ENCODE data around the gene SRC. TPM values are rescaled to one million over a fixed set of nuclear protein-coding genes. Genes with fewer than 3 reads are reported as not detected.

Gene SRC
- total and polyA plus RNA-seq, 2 of the 8 experiments (the other 6 are each of a cell fraction or from before 2014, with no cell fraction given) = 27.6 to 28.8 TPM

DNA sequence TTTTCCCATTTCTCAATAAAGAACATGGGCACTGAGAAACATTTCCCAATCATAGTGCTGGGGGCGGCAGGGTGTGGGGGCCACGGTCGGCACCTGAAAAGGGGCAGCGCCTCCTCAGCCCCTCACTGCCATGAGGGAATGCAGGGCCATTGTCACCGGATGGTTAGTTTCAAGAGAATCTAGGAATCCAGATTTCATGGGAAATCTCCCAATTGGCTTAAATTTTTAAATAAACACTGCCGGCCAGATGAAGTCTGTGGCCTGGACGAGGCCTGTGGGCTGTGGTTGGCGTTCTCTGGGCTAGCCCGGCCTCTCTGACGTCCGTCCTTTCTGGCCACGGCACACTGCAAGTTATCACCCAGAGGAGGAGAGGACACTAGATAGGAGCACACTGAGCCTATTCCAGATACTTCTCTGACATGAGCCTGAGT, 30.9 kb upstream of the SRC start:
- no peak for FAIRE-seq
- Histone ChIP-seq H3K23ac (ENCODE audit: insufficient read length) (no peak overlapping the region), H2BK20ac (ENCODE audit: low read length) (no peak overlapping the region), H3K79me2 (ENCODE audit: control insufficient read depth in 1 of 2, insufficient read depth in 2 of 2, low read length in 2 of 2) (no peaks in the 10 kb centered on the region), H4K8ac (ENCODE audit: extremely low read depth, insufficient read depth, low read length) (no peak overlapping the region; the same call in 1 of the 2 replicates), H2BK15ac (ENCODE audit: low read length) (no peak overlapping the region), H3K4ac (replicated peaks; ENCODE audit: insufficient read length, low read depth, low read length) (no peak overlapping the region), H2BK12ac (ENCODE audit: low read depth, low read length) (no peak overlapping the region), H3K9ac (replicated peaks in 1 of 4; ENCODE audit: extremely low read depth in 1 of 4, low read depth in 3 of 4, low read length in 3 of 4) (no peak overlapping the region), H4K91ac (replicated peaks; ENCODE audit: insufficient read length, low read length) (no peak overlapping the region), H3K56ac (replicated peaks; ENCODE audit: insufficient read length, low read depth, low read length) (no peak overlapping the region), H3K18ac (ENCODE audit: extremely low read depth, low read length) (no peak overlapping the region; the same call in 1 of the 2 replicates), H2BK120ac (replicated peaks; ENCODE audit: low read depth, low read length) (no peak overlapping the region), H3K9me3 (ENCODE audit: insufficient read depth in 2 of 2, low read depth in 1 of 2, low read length in 1 of 2) (no peaks in the 10 kb centered on the region), H3K23me2 (ENCODE audit: low read depth, low read length) (no peaks in the 10 kb centered on the region), H4K20me1 (replicated peaks in 1 of 2; ENCODE audit: control insufficient read depth in 1 of 2, insufficient read depth in 2 of 2, low read length in 2 of 2) (no peaks in the 10 kb centered on the region), H2BK5ac (ENCODE audit: low read depth, low read length) (no peak overlapping the region; the same call in 1 of the 2 replicates), H3K4me1 (replicated peaks in 1 of 4; ENCODE audit: control insufficient read depth in 3 of 4, insufficient read depth in 4 of 4, low read length in 3 of 4) (peaks cover 2 to 9% (median 7%) of the 10 kb centered on the region in 4 experiments; a peak in 5 of 7 replicates), H3K14ac (ENCODE audit: insufficient read length) (no peak overlapping the region), H3K4me3 (ENCODE audit: extremely low read depth in 1 of 4, insufficient read depth in 2 of 4, low read depth in 3 of 4, low read length in 4 of 4) (no peak overlapping the region), H3K27ac (ENCODE audit: low read depth, low read length) (no peak overlapping the region), H3K27me3 (replicated peaks in 1 of 4; ENCODE audit: control insufficient read depth in 3 of 4, extremely low read depth in 1 of 4, insufficient read depth in 3 of 4, low read length in 3 of 4) (no peaks in the 10 kb centered on the region), H3K79me1 (ENCODE audit: low read depth, low read length) (peaks cover 8% of the 10 kb centered on the region; the same call in 1 of the 2 replicates), H4K5ac (ENCODE audit: insufficient read length, low read depth, low read length) (no peak overlapping the region), H2AK5ac (ENCODE audit: low read depth, low read length) (no peak overlapping the region), H2AFZ (ENCODE audit: low read length) (no peak overlapping the region), H3K36me3 (ENCODE audit: control insufficient read depth in 2 of 4, insufficient read depth in 4 of 4, low read length in 3 of 4) (peaks cover 0 to 8% (median 2%) of the 10 kb centered on the region in 4 experiments; a peak in 3 of 8 replicates), H3K4me2 (ENCODE audit: insufficient read depth in 1 of 2, low read depth in 2 of 2, low read length in 2 of 2) (no peak overlapping the region)
- no peak for TF ChIP-seq SP2 (IDR thresholded peaks at IDR 0.05; ENCODE audit: low read length)
- no peak for TF ChIP-seq HDAC6 (IDR thresholded peaks at IDR 0.05; ENCODE audit: low read depth, low read length)
- no peak for TF ChIP-seq SAP30 (IDR thresholded peaks at IDR 0.05; ENCODE audit: insufficient read depth, insufficient replicate concordance, low read length)
- TF ChIP-seq CTBP2 (IDR thresholded peaks at IDR 0.05; ENCODE audit: borderline replicate concordance, insufficient read depth, insufficient read length, low read length) = no peak
- no peak for TF ChIP-seq CEBPB (IDR thresholded peaks at IDR 0.05; ENCODE audit: low read depth, low read length)
- no peak for TF ChIP-seq SIRT6 (IDR thresholded peaks at IDR 0.05; ENCODE audit: low read length)
- no peak for TF ChIP-seq EGR1 (IDR thresholded peaks at IDR 0.05; ENCODE audit: borderline replicate concordance, low read depth, low read length)
- TF ChIP-seq ZNF274 (IDR thresholded peaks at IDR 0.05; ENCODE audit: borderline replicate concordance, extremely low read depth, low read length) = no peak
- TF ChIP-seq JUN (IDR thresholded peaks at IDR 0.05; ENCODE audit: low read depth, low read length) = no peak
- TF ChIP-seq RNF2 (IDR thresholded peaks at IDR 0.05; ENCODE audit: borderline replicate concordance, low read depth, low read length, missing control alignments, poor library complexity, severe bottlenecking) = no peak
- no peak for DNase-seq (ENCODE audit: low read depth in 1 of 2, low spot score in 2 of 2)
- ChIA-PET POLR2A (ENCODE audit: partially characterized antibody) (interaction anchor here (0.6 to 2.7 kb wide), 4 partner anchors 11 to 39 kb away, joined by 3 to 6 read pairs (median 4); partner anchors contain the start of gene MANBAL), CTCF (ENCODE audit: partially characterized antibody) (interaction anchor here (2.2 to 3.6 kb wide), 3 partner anchors 12 to 45 kb away, joined by 5 to 14 read pairs (median 12); no protein-coding TSS in a partner anchor)
- whole genome bisulfite sequencing, 2 experiments (ENCODE audit: extremely low coverage in 1 of 2, insufficient coverage in 1 of 2, insufficient read length in 1 of 2, insufficient replicate concordance in 2 of 2, low coverage in 1 of 2, low lambda C conversion rate in 2 of 2, missing lambda C conversion rate in 1 of 2) = 92% methylated on average over 12 of the region's 12 CpGs; no CpG with 5 or more reads in 1 of the 2 experiments

All from H1 (cell line).